ENCODE results near the gene ERFL. TPM values are rescaled to one million over a fixed set of nuclear protein-coding genes. Genes with fewer than 3 reads are reported as not detected.
"Not testable (repeated sequence)": the region's sequence is repeated elsewhere in the genome, so short reads cannot be mapped to it uniquely, and the experiment has no call there.

The ERFL gene
- total RNA-seq, 1 experiment from 2014 or later, result 0.37 TPM

DNA sequence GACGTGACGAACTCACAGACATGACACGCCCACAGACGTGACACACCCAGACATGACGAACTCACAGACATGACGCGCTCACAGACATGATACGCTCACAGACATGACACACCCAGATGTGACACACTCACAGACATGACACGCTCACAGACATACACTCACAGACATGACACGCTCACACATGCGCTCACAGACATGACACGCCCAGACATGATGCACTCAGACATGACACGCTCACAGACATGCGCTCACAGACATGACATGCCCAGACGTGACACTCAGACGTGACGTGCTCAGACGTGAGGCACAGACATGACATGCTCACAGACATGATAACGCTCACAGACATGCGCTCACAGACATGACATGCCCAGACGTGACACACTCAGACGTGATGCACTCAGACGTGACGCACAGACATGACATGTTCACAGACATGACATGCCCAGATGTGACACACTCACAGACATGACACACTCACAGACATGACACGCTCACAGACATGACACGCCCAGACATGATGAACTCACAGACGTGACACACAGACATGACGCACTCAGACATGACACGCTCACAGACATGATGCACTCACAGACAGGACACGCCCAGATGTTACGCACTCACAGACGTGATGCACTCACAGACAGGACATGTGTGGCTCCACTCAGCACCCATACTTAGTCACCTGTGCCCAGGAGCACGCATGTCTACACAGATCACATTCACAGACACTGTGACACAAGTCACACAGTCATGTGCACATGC lies 8.1 kb downstream of the ERFL start:
- in situ Hi-C loops (cut with HindIII; ENCODE audit: low pct_unique_long_range_greater_than_20kb, low sequenced_read_pairs), result no loop called here
- no peak for DNase-seq (ENCODE audit: low read depth)

DNA sequence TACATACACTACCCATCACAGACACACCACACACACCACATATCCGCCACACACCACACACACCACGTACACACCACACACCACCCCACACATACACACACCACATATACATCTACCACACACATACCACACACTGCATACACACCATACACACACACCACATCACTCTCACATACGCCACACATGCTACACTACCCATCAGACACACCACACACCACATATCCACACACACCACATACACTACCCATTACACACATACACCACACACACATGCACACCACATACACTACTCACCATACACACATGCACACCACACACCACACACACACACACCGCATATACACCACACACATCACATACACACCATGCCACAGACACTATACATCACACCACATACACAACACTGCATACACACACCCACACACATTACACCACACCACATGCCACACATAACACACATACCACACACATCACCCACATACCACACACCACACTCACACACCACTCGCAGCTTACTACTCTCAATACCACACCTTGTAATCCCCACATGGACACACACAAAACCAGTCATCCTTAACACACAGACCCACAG lies 9.5 kb downstream of the ERFL start:
- in situ Hi-C loops (cut with HindIII; ENCODE audit: low pct_unique_long_range_greater_than_20kb, low sequenced_read_pairs), result no loop called here
- no peak for DNase-seq (ENCODE audit: low read depth)

DNA sequence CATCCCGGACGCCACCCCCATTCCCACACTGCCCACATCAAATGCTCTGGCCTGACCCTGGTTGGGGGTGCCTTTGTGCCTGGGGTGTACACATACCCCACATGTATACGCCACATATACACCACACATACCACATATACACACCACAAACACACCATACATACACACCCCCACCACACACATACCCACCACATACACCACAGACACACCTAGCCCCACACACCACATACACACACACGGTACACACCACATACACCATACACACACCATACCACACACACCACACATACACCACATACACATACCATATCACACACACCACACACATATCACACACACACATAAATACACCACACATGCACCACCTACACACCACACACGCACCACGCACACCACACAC lies 10.2 kb downstream of the ERFL start:
- no peak for DNase-seq (ENCODE audit: low read depth)
- in situ Hi-C loops (cut with HindIII; ENCODE audit: low pct_unique_long_range_greater_than_20kb, low sequenced_read_pairs), result no loop called here

DNA sequence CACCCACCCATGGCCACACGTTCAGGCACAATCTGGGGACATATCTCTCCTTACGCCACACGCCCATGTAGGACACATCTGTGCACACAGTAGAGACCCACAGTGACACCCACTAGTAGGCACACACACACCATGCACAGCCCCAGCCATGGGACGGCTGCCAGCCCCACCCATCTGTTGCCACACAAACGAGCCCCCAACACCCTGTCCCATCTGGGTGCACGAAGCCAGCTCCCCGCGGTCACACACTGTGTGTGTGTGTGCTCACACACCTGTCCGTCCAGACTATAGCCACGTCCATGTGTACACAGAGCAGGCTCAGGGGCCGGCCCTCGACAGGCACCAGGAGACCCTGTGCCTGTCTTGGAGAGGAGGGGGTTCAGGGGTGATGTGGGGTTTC lies 10.6 kb downstream of the ERFL start:
- in situ Hi-C loops (cut with HindIII; ENCODE audit: low pct_unique_long_range_greater_than_20kb, low sequenced_read_pairs), result no loop called here
- no peak for DNase-seq (ENCODE audit: low read depth)

- in situ Hi-C loops (cut with HindIII; ENCODE audit: low pct_unique_long_range_greater_than_20kb, low sequenced_read_pairs), result no loop called here
- DNase-seq (ENCODE audit: low read depth), result no peak
Measured at GRCh38 chr19:41915776-41916414, 12.4 kb downstream of the ERFL start.

GRCh38 chr19:41915021-41915775 lies 13.1 kb downstream of the ERFL start:
- in situ Hi-C loops (cut with HindIII; ENCODE audit: low pct_unique_long_range_greater_than_20kb, low sequenced_read_pairs), result no loop called here

DNA sequence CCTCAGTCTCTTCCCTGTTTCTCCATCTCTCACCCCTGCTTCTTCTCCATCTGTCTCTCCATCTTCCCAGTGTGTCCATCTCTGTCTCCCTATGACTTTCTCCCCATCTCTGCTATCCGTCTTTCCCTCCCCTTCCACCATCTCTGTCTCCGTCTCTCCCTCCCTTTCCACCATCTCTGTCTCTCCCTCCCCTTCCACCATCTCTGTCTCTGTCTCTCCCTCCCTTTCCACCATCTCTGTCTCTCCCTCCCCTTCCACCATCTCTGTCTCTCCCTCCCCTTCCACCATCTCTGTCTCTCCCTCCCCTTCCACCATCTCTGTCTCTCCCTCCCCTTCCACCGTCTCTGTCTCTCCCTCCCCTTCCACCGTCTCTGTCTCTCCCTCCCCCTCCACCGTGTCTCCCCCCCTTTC lies 13.8 kb downstream of the ERFL start:
- in situ Hi-C loops (cut with HindIII; ENCODE audit: low pct_unique_long_range_greater_than_20kb, low sequenced_read_pairs); DNase-seq (ENCODE audit: low read depth): not testable (repeated sequence)

More at GRCh38 chr19:41915021-41915775, 13.1 kb downstream of the ERFL start:
- no peak for DNase-seq (ENCODE audit: low read depth)

- no peak for DNase-seq (ENCODE audit: low read depth)
- in situ Hi-C loops (cut with HindIII; ENCODE audit: low pct_unique_long_range_greater_than_20kb, low sequenced_read_pairs), result no loop called here
Measured at GRCh38 chr19:41913538-41914423, 14.5 kb downstream of the ERFL start.

- no peak for DNase-seq (ENCODE audit: low read depth)
- in situ Hi-C loops (cut with HindIII; ENCODE audit: low pct_unique_long_range_greater_than_20kb, low sequenced_read_pairs), result no loop called here
Measured at GRCh38 chr19:41912899-41913537, 15.2 kb downstream of the ERFL start.

GRCh38 chr19:41911889-41912731 lies 16.1 kb downstream of the ERFL start:
- DNase-seq (ENCODE audit: low read depth), result no peak
- in situ Hi-C loops (cut with HindIII; ENCODE audit: low pct_unique_long_range_greater_than_20kb, low sequenced_read_pairs), result no loop called here

DNA sequence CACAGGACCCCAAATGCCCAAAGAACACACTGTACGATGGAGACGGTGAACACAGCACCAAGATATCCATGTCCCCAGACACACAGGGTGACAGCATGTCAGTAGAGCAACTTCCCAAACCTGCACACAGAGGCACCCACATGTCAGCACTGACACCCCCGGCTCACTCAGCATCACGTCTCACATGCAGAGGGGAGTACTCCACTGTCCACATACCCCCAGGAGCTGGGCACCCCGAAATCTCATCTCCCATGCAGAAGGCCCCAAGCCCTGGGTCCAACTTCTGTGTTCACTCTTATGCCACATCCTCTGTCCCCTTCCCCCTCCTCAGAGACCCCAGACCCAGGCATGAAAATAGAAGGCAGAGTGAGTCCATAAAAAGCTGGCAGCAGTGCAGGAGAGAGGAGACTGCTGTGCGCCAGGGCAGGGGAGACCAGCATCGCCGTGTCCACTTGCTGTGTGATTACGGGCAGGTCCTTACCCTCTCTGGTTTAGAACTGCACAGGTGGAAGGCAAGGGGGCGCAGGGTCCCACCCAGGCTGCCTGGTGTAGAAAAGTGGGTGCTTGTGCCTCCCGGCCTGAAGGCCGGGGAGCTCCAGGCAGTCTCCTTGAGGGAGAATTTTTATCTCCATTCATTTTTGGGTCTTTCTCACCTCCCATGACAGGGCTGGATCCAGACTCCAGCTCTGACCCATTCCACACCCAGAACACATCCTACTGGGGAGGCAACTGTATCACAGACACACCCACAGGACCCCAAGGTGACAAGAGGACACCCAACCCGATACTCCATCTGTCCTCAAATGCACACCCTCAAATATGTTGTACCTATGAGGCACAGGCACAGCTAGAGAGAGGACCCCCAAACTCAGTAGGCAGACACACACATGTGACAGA lies 17.0 kb downstream of the ERFL start:
- no peak for DNase-seq (ENCODE audit: low read depth)
- in situ Hi-C loops (cut with HindIII; ENCODE audit: low pct_unique_long_range_greater_than_20kb, low sequenced_read_pairs), result no loop called here

- DNase-seq (ENCODE audit: low read depth), result no peak
- in situ Hi-C loops (cut with HindIII; ENCODE audit: low pct_unique_long_range_greater_than_20kb, low sequenced_read_pairs), result no loop called here
Measured at GRCh38 chr19:41910240-41910991, 17.8 kb downstream of the ERFL start.

DNA sequence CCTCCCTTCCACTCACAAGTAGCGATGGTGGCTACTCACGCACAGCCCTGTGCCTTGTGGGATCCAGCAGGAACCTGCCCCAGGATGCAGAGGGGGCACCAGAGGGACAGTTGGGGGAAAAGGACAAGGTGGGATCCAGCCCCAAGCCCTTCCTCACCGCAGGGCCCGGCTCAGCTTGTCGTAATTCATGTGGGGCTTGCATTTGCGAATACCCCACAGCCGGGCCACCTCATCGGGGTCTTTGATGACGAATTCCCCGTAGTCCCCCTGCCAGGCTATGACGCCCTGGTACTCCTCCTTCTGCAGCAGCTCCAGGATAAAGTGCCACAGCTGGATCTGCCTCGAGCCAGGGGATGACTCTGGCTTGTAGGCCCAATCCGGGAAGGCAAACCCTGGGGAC lies 18.5 kb downstream of the ERFL start:
- in situ Hi-C loops (cut with HindIII; ENCODE audit: low pct_unique_long_range_greater_than_20kb, low sequenced_read_pairs), result no loop called here
- DNase-seq (ENCODE audit: low read depth), result no peak

DNA sequence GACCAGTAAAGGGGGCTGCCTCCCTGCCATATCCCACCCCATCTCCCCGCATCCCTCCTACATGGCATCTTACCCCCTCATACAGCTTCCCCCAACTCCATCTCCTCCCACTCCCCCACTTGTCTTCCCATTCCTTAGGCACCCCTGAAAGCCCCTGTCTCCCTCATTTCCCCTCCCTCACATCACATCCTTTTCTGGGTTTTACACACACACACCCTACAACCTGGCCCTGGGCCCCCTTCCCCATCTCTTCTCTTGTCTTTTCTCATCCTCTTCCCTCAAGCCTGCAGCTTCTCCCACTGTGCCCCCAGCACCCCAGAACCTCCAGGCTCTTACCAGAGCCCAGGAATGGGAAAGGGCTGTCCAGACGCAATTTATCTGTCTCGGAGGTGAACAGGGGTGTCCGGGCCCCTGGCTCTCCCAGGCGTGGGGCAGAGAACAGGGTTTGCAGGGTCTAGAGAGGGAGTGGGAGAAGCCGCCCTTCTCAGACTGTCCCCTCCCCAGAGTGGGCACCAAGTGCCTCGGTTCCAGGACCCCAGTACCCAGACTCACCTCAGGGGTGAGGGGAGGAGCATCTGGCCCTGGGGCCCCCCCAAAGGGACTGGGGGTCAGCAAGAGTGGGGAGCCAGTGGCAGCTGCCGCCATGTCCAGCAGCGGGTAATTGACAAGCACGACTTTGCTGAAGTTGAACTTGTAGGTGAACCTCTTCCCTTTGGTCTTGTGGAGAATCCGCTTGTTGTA lies 19.4 kb downstream of the ERFL start:
- no peak for DNase-seq (ENCODE audit: low read depth)
- in situ Hi-C loops (cut with HindIII; ENCODE audit: low pct_unique_long_range_greater_than_20kb, low sequenced_read_pairs), result no loop called here

All from Caki2 (cell line).